ENCODE measurements around the gene SUCO. TPM values are rescaled to one million over a fixed set of nuclear protein-coding genes. Genes with fewer than 3 reads are reported as not detected.

The SUCO gene
- total RNA-seq: 10 to 100 TPM; 86.0 to 97.5 (median 96.0) TPM
- 75.7 TPM for total RNA-seq (2013)

DNA sequence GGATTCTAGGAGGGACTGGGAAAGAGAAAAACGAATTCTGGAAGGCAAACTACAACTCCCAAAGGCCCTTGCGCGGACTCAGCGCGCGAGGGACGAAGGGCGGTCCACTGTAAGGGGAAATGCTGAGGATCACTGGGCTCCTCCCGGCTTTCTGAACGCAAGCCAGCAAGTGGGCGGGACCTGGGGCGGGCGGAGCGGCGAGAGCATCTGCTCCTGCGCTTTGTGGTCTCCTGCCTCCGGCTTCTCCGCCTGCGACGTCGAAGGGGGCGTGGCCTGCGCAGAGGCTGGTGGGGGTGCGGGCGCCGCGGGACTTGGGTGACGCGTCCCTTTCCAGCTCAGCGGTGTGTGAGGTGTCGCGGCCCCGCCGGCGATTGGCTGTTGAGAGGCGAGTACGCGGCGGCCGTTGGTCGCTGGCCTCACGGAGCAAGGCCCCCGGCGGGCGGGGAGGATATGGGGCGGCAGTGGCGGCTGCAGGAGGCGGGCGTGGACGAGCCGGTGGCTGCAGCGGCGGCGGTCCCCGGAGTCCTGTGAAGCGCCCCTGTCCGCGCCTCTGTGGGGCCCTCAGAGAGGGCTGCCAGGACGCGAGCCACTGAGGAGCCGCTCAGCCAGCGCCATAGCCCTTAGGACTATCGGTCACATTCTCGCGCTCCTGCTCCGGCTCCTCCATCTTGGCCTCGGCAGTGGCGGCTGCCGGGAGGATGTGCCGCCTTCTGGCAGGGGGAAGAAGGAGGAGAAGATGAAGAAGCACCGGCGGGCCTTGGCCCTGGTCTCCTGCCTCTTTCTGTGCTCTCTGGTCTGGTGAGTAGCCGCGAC lies at the start of gene SUCO:
Gene SUCO (plus strand): TSS at position 451 of the 813 bp plus-strand sequence. CDS start 286 bp downstream, at position 737.
- peak; percentile 79 to 93 (median 81) for ATAC-seq
- Mint-ChIP-seq H3K4me1 (peaks cover 50 to 52% of the 10 kb centered on the region in 2 donors), H3K36me3 (no peaks in the 10 kb centered on the region), H3K27me3 (ENCODE audit: low read depth in 2 of 2) (peaks cover 5% of the 10 kb centered on the region in 2 donors), H3K9me3 (no peaks in the 10 kb centered on the region), H3K27ac (peak within 1 kb of the TSS; percentile 99 to 100), H3K4me3 (peak within 1 kb of the TSS; percentile 99)
- Histone ChIP-seq H3K27me3 (ENCODE audit: control insufficient read depth, insufficient read depth, low read length) (no peaks in the 10 kb centered on the region), H3K4me1 (ENCODE audit: control insufficient read depth, insufficient read depth, low read length) (peaks cover 6% of the 10 kb centered on the region), H3K27ac (ENCODE audit: low read length) (peak within 1 kb of the TSS; percentile 97), H3K4me3 (ENCODE audit: low read length) (peak within 1 kb of the TSS; percentile 81), H3K36me3 (ENCODE audit: control insufficient read depth, insufficient read depth, low read length) (no peaks in the 10 kb centered on the region), H3K9me3 (ENCODE audit: control insufficient read depth, insufficient read depth, low read length) (no peaks in the 10 kb centered on the region)
- TF ChIP-seq CTCF (IDR thresholded peaks at IDR 0.05): no peak
- intact Hi-C loops (cut with micrococcal nuclease): loop anchor here (1.0 to 10.0 kb wide), 9 partner anchors 129 to 1488 kb away; partner anchors contain the start of genes CENPL, DARS2, DNM3 and METTL13
- peak; percentile 99 to 100 for DNase-seq
- under 1% methylated on average over 74 of the region's 74 CpGs for WGBS (ENCODE audit: insufficient coverage)

DNA sequence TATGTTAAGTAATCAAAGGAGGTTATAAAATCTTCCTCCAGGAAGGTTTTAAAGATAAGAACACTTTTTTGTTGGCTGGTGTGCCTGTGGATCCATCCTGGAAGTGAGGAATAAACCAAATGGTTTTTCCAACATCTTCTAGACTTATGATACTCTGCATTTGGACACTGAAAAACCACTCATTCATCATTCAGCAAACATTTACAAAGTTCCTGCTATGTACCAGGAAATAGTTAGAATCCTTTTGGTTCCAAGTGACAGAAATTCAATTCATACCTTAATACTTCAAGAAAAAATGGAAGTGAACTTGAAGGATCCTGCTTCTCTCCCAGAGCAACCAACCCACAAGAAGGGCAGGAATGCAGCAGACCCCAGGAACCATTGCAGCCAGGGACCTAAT lies 49.5 kb upstream of the SUCO start:
- no peak for TF ChIP-seq CTCF (IDR thresholded peaks at IDR 0.05)
- no peaks in the 10 kb centered on the region for H3K36me3 Mint-ChIP-seq
- Histone ChIP-seq H3K9me3 (ENCODE audit: control insufficient read depth, insufficient read depth, low read length) (no peaks in the 10 kb centered on the region), H3K27ac (ENCODE audit: low read length) (no peak overlapping the region), H3K27me3 (ENCODE audit: control insufficient read depth, insufficient read depth, low read length) (peaks cover 4% of the 10 kb centered on the region), H3K4me1 (ENCODE audit: control insufficient read depth, insufficient read depth, low read length) (no peaks in the 10 kb centered on the region), H3K4me3 (ENCODE audit: low read length) (no peak overlapping the region), H3K36me3 (ENCODE audit: control insufficient read depth, insufficient read depth, low read length) (no peaks in the 10 kb centered on the region)
- no peaks in the 10 kb centered on the region for H3K9me3 Mint-ChIP-seq
- intact Hi-C loops (cut with micrococcal nuclease): no loop called here
- no peaks in the 10 kb centered on the region for H3K4me1 Mint-ChIP-seq
- no peak for ATAC-seq
- H3K27ac Mint-ChIP-seq: no peak overlapping the region
- DNase-seq: no peak
- no peak overlapping the region for H3K4me3 Mint-ChIP-seq
- H3K27me3 Mint-ChIP-seq (ENCODE audit: low read depth in 2 of 2): peaks cover 13 to 23% of the 10 kb centered on the region in 2 donors

DNA sequence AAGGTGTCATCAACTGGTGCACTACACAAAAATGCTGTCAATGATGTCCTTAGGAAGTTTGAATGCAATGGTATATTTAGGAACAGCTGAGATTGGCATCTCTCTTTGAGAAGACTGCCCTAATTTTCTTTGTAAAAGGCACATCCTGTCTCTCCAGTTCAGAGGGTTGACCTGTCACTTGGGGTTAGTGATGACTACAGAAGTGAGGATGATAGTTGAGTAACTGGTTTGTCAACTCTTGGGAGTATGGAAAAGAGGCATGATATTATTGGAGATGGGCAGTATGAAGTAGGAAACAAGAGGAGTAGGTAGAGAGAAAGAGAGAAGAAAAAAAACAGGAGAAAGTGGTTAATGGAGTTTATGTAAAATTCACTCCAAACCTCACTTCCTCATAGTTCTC lies 48.7 kb upstream of the SUCO start:
- Histone ChIP-seq H3K9me3 (ENCODE audit: control insufficient read depth, insufficient read depth, low read length) (no peaks in the 10 kb centered on the region), H3K27ac (ENCODE audit: low read length) (no peak overlapping the region), H3K27me3 (ENCODE audit: control insufficient read depth, insufficient read depth, low read length) (peaks cover 4% of the 10 kb centered on the region), H3K36me3 (ENCODE audit: control insufficient read depth, insufficient read depth, low read length) (no peaks in the 10 kb centered on the region), H3K4me3 (ENCODE audit: low read length) (no peak overlapping the region), H3K4me1 (ENCODE audit: control insufficient read depth, insufficient read depth, low read length) (no peaks in the 10 kb centered on the region)
- no peaks in the 10 kb centered on the region for H3K9me3 Mint-ChIP-seq
- no peak for TF ChIP-seq CTCF (IDR thresholded peaks at IDR 0.05)
- H3K4me1 Mint-ChIP-seq: no peaks in the 10 kb centered on the region
- DNase-seq (no peak), ATAC-seq (no peak)
- peaks cover 18 to 30% of the 10 kb centered on the region in 2 donors for H3K27me3 Mint-ChIP-seq (ENCODE audit: low read depth in 2 of 2)
- no peak overlapping the region for H3K4me3 Mint-ChIP-seq
- H3K36me3 Mint-ChIP-seq: no peaks in the 10 kb centered on the region
- H3K27ac Mint-ChIP-seq: no peak overlapping the region
- intact Hi-C loops (cut with micrococcal nuclease): no loop called here

Measured in natural killer cell (primary cell).